SK-N-SH treated with all-trans-retinoic acid at 6 μM for 48 hours (cell line): Measurements from ENCODE around the gene CXCL14.

Source experiments
- ATAC-seq: fragments of 200-7000 bp; cut with Tn5 transposase; 3 replicates; pipeline ENCODE4 v1.9.1; 2020; ENCODE audit warnings: mild to moderate bottlenecking, moderate library complexity
- ARNTL ChIP-seq: fragments of 450-650 bp; formaldehyde crosslinking; IDR thresholded peaks from 2 replicates; pipeline ENCODE4 v1.5.0; 2020; ENCODE audit warnings: low read depth, mild to moderate bottlenecking, moderate library complexity, borderline replicate concordance
- CREB5 ChIP-seq: fragments of 250-450 bp; sonication (Bioruptor Pico); IDR thresholded peaks from 2 replicates; pipeline ENCODE4 v1.5.1; 2020; ENCODE audit warnings: low read depth, mild to moderate bottlenecking, moderate library complexity
- CSDC2 ChIP-seq: fragments of 250-450 bp; sonication (Bioruptor Pico); IDR thresholded peaks from 2 replicates; pipeline ENCODE4 v1.5.0; 2020; ENCODE audit warnings: mild to moderate bottlenecking, moderate library complexity
- ESRRG ChIP-seq: fragments of 250-450 bp; sonication (Bioruptor Pico); IDR thresholded peaks from 2 replicates; pipeline ENCODE4 v1.6.1; 2021; ENCODE audit warnings: mild to moderate bottlenecking
- ISL1 ChIP-seq: fragments of 250-450 bp; sonication (Bioruptor Pico); IDR thresholded peaks from 2 replicates; pipeline ENCODE4 v2.1.2; 2022; ENCODE audit warnings: mild to moderate bottlenecking, moderate library complexity
- OSR1 ChIP-seq: fragments of 250-450 bp; sonication (Bioruptor Pico); IDR thresholded peaks from 2 replicates; pipeline ENCODE4 v1.8.0; 2022; ENCODE audit warnings: moderate library complexity, mild to moderate bottlenecking, inconsistent platforms
- PATZ1 ChIP-seq: fragments of 250-450 bp; sonication (Bioruptor Pico); IDR thresholded peaks from 2 replicates; pipeline ENCODE4 v1.8.0; 2020; ENCODE audit warnings: mild to moderate bottlenecking, moderate library complexity, borderline replicate concordance
- POU6F1 ChIP-seq: fragments of 250-450 bp; sonication (Bioruptor Pico); IDR thresholded peaks from 2 replicates; pipeline ENCODE4 v1.8.0; 2021; ENCODE audit warnings: low read depth, mild to moderate bottlenecking, moderate library complexity, borderline replicate concordance
- PPARA ChIP-seq: fragments of 250-450 bp; sonication (Bioruptor Pico); IDR thresholded peaks from 2 replicates; pipeline ENCODE4 v1.5.0; 2020; ENCODE audit warnings: mild to moderate bottlenecking, borderline replicate concordance
- RARB ChIP-seq: fragments of 250-450 bp; sonication (Bioruptor Pico); IDR thresholded peaks from 2 replicates; pipeline ENCODE4 v1.8.0; 2021; ENCODE audit warnings: mild to moderate bottlenecking, moderate library complexity
- SNAI2 ChIP-seq: fragments of 250-450 bp; sonication (Bioruptor Pico); IDR thresholded peaks from 2 replicates; pipeline ENCODE4 v1.5.0; 2020; ENCODE audit warnings: mild to moderate bottlenecking, moderate library complexity
- TCF4 ChIP-seq: fragments of 250-450 bp; sonication (Bioruptor Pico); IDR thresholded peaks from 2 replicates; pipeline ENCODE4 v1.8.0; 2021; ENCODE audit warnings: mild to moderate bottlenecking, moderate library complexity, borderline replicate concordance
- TOX ChIP-seq: fragments of 250-450 bp; sonication (Bioruptor Pico); IDR thresholded peaks from 2 replicates; pipeline ENCODE4 v1.8.0; 2021; ENCODE audit warnings: mild to moderate bottlenecking, moderate library complexity, borderline replicate concordance
- ZC3H10 ChIP-seq: fragments of 250-450 bp; sonication (Bioruptor Pico); IDR thresholded peaks from 2 replicates; pipeline ENCODE4 v1.5.1; 2021; ENCODE audit warnings: mild to moderate bottlenecking, moderate library complexity
- ZFP3 ChIP-seq: fragments of 250-450 bp; sonication (Bioruptor Pico); IDR thresholded peaks from 2 replicates; pipeline ENCODE4 v1.5.0; 2020; ENCODE audit warnings: mild to moderate bottlenecking, moderate library complexity
- ZFP30 ChIP-seq: fragments of 450-650 bp; formaldehyde crosslinking; IDR thresholded peaks from 2 replicates; pipeline ENCODE4 v1.5.0; 2022; ENCODE audit warnings: mild to moderate bottlenecking, moderate library complexity
- ZNF8 ChIP-seq: fragments of 450-650 bp; formaldehyde crosslinking; IDR thresholded peaks from 2 replicates; pipeline ENCODE4 v1.5.0; 2020; ENCODE audit warnings: mild to moderate bottlenecking, moderate library complexity
- TF ChIP-seq, protein P1 (sequence below): fragments of 250-450 bp; sonication (Bioruptor Pico); IDR thresholded peaks from 2 replicates; pipeline ENCODE4 v1.5.0; 2020; ENCODE audit warnings: mild to moderate bottlenecking, moderate library complexity
- TF ChIP-seq, protein P2 (sequence below): fragments of 250-450 bp; sonication (Bioruptor Pico); IDR thresholded peaks from 2 replicates; pipeline ENCODE4 v1.5.1; 2021; ENCODE audit warnings: mild to moderate bottlenecking, moderate library complexity

The CXCL14 gene

DNA sequence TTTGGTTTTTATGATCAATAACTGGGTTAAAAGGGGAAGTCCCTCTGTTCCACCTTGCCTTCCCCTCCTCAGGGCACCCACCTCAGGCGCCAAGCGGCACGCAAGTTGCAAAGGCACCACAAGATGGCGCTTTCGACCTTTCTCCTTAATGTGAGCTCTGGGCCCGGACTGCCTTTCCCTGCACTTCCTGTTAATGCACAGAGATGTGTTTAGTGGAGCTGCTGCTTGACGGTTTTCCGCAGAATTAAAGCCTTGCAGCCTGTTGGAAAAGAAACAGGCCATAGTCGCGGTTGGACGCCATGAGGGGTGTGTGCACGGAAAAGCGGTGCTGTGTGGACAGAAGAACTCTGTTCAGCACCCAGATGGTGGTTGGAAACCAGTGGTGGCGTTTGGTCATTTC is 17.9 kb downstream of the CXCL14 start:
- ATAC-seq = peak; percentile 99

GRCh38 chr5:135559354-135559753 is 19.4 kb downstream of the CXCL14 start:
- no peak for TF ChIP-seq PPARA (CRISPR knock-in tag)
- TF ChIP-seq PATZ1 = no peak
- no peak for TF ChIP-seq RARB (CRISPR knock-in tag)
- no peak for TF ChIP-seq ZNF8 (CRISPR knock-in tag)
- no peak for TF ChIP-seq ARNTL (CRISPR knock-in tag)
- TF ChIP-seq ISL1 (CRISPR knock-in tag) = no peak
- no peak for TF ChIP-seq SNAI2
- no peak for TF ChIP-seq ESRRG
- TF ChIP-seq TCF4 = no peak
- TF ChIP-seq, protein P1, sequence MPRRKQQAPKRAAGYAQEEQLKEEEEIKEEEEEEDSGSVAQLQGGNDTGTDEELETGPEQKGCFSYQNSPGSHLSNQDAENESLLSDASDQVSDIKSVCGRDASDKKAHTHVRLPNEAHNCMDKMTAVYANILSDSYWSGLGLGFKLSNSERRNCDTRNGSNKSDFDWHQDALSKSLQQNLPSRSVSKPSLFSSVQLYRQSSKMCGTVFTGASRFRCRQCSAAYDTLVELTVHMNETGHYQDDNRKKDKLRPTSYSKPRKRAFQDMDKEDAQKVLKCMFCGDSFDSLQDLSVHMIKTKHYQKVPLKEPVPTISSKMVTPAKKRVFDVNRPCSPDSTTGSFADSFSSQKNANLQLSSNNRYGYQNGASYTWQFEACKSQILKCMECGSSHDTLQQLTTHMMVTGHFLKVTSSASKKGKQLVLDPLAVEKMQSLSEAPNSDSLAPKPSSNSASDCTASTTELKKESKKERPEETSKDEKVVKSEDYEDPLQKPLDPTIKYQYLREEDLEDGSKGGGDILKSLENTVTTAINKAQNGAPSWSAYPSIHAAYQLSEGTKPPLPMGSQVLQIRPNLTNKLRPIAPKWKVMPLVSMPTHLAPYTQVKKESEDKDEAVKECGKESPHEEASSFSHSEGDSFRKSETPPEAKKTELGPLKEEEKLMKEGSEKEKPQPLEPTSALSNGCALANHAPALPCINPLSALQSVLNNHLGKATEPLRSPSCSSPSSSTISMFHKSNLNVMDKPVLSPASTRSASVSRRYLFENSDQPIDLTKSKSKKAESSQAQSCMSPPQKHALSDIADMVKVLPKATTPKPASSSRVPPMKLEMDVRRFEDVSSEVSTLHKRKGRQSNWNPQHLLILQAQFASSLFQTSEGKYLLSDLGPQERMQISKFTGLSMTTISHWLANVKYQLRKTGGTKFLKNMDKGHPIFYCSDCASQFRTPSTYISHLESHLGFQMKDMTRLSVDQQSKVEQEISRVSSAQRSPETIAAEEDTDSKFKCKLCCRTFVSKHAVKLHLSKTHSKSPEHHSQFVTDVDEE (CRISPR knock-in tag) = no peak
- TF ChIP-seq ZFP3 (CRISPR knock-in tag) = no peak
- no peak for TF ChIP-seq TOX
- TF ChIP-seq ZFP30 (CRISPR knock-in tag) = no peak
- TF ChIP-seq CSDC2 (CRISPR knock-in tag) = no peak
- TF ChIP-seq POU6F1 (CRISPR knock-in tag) = no peak
- no peak for TF ChIP-seq OSR1 (CRISPR knock-in tag)
- ATAC-seq = peak; percentile 45; the same call in 2 of the 3 replicates

More for the DNA sequence above, 17.9 kb downstream of the CXCL14 start:
- TF ChIP-seq CREB5 (no peak), RARB (CRISPR knock-in tag) (no peak), ZC3H10 (no peak)
- TF ChIP-seq, protein P2, sequence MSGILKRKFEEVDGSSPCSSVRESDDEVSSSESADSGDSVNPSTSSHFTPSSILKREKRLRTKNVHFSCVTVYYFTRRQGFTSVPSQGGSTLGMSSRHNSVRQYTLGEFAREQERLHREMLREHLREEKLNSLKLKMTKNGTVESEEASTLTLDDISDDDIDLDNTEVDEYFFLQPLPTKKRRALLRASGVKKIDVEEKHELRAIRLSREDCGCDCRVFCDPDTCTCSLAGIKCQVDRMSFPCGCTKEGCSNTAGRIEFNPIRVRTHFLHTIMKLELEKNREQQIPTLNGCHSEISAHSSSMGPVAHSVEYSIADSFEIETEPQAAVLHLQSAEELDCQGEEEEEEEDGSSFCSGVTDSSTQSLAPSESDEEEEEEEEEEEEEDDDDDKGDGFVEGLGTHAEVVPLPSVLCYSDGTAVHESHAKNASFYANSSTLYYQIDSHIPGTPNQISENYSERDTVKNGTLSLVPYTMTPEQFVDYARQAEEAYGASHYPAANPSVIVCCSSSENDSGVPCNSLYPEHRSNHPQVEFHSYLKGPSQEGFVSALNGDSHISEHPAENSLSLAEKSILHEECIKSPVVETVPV (CRISPR knock-in tag) = no peak

- TF ChIP-seq ISL1 (CRISPR knock-in tag) (no peak), PPARA (CRISPR knock-in tag) (no peak)
- TF ChIP-seq, protein P1 (CRISPR knock-in tag) = no peak
- TF ChIP-seq, all 23 proteins: peak for 0
- ATAC-seq = no peak
Measured at GRCh38 chr5:135557076-135557838, 21.5 kb downstream of the CXCL14 start.
